Esophagus squamous epithelium (tissue), 5 donors: ENCODE measurements around the gene NLRC5. TPM values are rescaled to one million over a fixed set of nuclear protein-coding genes. Genes with fewer than 3 reads are reported as not detected.
"Not testable (repeated sequence)": the region's sequence is repeated elsewhere in the genome, so short reads cannot be mapped to it uniquely, and the experiment has no call there.

Experiments
- DNase-seq: peaks from one replicate; lab custom pipeline; 2025; lab: John Stamatoyannopoulos, UW
- H3K27ac ChIP-seq, 4 donors: fragments of 200-600 bp; sonication (generic); one replicate each; pipeline ENCODE4 v1.5.1; 2016 to 2019; ENCODE audit warnings: mild to moderate bottlenecking in 1 of 4
- H3K27me3 ChIP-seq, 4 donors: fragments of 200-600 bp; sonication (generic); 1 replicate in 3 of 4; 2 replicates in 1 of 4; pipeline versions ENCODE4 v1.5.1 to v1.6.0; 2017 to 2021; ENCODE audit warnings: antibody characterized with exemption in 1 of 4
- H3K36me3 ChIP-seq, 3 donors: fragments of 200-600 bp; sonication (generic); one replicate each; pipeline ENCODE4 v1.5.1; 2016 to 2019
- H3K4me1 ChIP-seq, 3 donors: fragments of 200-600 bp; sonication (generic); one replicate each; pipeline ENCODE4 v1.5.1; 2017 to 2019
- H3K4me3 ChIP-seq, 4 donors: fragments of 200-600 bp; sonication (generic); 1 replicate in 3 of 4; 2 replicates in 1 of 4; pipeline ENCODE4 v1.5.1; 2016 to 2019; ENCODE audit warnings: mild to moderate bottlenecking in 2 of 4, moderate library complexity in 1 of 4
- H3K9me3 ChIP-seq, 3 donors: fragments of 200-600 bp; sonication (generic); one replicate each; pipeline ENCODE4 v1.5.1; 2016 to 2019
- POLR2A ChIP-seq, 4 donors: fragments of 450-650 bp; IDR thresholded peaks; one replicate each; pipeline ENCODE4 v1.6.1; 2017; ENCODE audit warnings: antibody characterized with exemption in 4 of 4, mild to moderate bottlenecking in 4 of 4, moderate library complexity in 3 of 4
- WGBS, 2 donors: methylation state at CpG; one replicate each; pipeline ENCODE4 v1.1.5; 2018; 5-methylcytosine and 5-hydroxymethylcytosine counted together
- intact Hi-C: fragments of 100-400 bp; cut with DNase I; formaldehyde crosslinking; loops from one replicate; pipeline ENCODE4 v1.15.0; 2022
- total RNA-seq, 4 donors: library from RNA; depleted of rRNA; stranded (reverse); fragments of >200 nt; gene quantifications; one replicate each; pipeline ENCODE4 v1.1.0, GENCODE V29; 2016
- TF ChIP-seq, protein P1 (sequence below), 6 experiments: fragments of 450-650 bp in 4 of 6; fragments of 200-600 bp in 2 of 6; sonication (generic) in 2 of 6; IDR thresholded peaks; one replicate each; pipeline ENCODE4 v1.5.1; 2016 to 2019; ENCODE audit warnings: antibody characterized with exemption in 6 of 6, mild to moderate bottlenecking in 4 of 6, moderate library complexity in 4 of 6
- donor health status: DM: yes; HTN: yes; CAD: no.

Gene NLRC5
- total RNA-seq, 4 donors from 2014 or later = 7.7 to 25.2 (median 14.1) TPM

GRCh38 chr16:56987692-56988091 lies 1.7 kb upstream of the NLRC5 start:
- DNase-seq = no peak
- intact Hi-C loops = no loop called here
- Histone ChIP-seq H3K4me1 (peaks cover 26 to 77% (median 51%) of the 10 kb centered on the region in 3 donors), H3K36me3 (no peaks in the 10 kb centered on the region), H3K4me3 (peak overlapping the region in 1 of 4 donors; percentile 79), H3K27me3 (no peaks in the 10 kb centered on the region), H3K27ac (peak overlapping the region in 2 of 4 donors; percentile 87 to 93), H3K9me3 (no peaks in the 10 kb centered on the region)
- 94 to 100% methylated on average over 1 to 2 of the region's 2 CpGs for WGBS, 2 donors
- no peak for TF ChIP-seq POLR2A (IDR thresholded peaks at IDR 0.05)
- TF ChIP-seq, protein P1, sequence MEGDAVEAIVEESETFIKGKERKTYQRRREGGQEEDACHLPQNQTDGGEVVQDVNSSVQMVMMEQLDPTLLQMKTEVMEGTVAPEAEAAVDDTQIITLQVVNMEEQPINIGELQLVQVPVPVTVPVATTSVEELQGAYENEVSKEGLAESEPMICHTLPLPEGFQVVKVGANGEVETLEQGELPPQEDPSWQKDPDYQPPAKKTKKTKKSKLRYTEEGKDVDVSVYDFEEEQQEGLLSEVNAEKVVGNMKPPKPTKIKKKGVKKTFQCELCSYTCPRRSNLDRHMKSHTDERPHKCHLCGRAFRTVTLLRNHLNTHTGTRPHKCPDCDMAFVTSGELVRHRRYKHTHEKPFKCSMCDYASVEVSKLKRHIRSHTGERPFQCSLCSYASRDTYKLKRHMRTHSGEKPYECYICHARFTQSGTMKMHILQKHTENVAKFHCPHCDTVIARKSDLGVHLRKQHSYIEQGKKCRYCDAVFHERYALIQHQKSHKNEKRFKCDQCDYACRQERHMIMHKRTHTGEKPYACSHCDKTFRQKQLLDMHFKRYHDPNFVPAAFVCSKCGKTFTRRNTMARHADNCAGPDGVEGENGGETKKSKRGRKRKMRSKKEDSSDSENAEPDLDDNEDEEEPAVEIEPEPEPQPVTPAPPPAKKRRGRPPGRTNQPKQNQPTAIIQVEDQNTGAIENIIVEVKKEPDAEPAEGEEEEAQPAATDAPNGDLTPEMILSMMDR (IDR thresholded peaks at IDR 0.05) = no peak

GRCh38 chr16:56988161-56988947 lies 1.0 kb upstream of the NLRC5 start:
- peak in 1 of 4 donors; percentile 9 for TF ChIP-seq POLR2A (IDR thresholded peaks at IDR 0.05)
- TF ChIP-seq, protein P1 (IDR thresholded peaks at IDR 0.05) = no peak
- 51 to 93% methylated on average over 3 to 6 of the region's 6 CpGs for WGBS, 2 donors
- Histone ChIP-seq H3K4me1 (peaks cover 26 to 81% (median 54%) of the 10 kb centered on the region in 3 donors), H3K27ac (peak overlapping the region; percentile 80 to 93 (median 88)), H3K4me3 (peak overlapping the region; percentile 70 to 79 (median 74)), H3K36me3 (no peaks in the 10 kb centered on the region), H3K9me3 (no peaks in the 10 kb centered on the region), H3K27me3 (no peaks in the 10 kb centered on the region)
- intact Hi-C loops = no loop called here
- no peak for DNase-seq

- WGBS, 2 donors = 4 to 7% methylated on average over 7 of the region's 7 CpGs
- intact Hi-C loops = no loop called here
- H3K4me1 ChIP-seq = peaks cover 26 to 87% (median 54%) of the 10 kb centered on the region in 3 donors
- no peaks in the 10 kb centered on the region for H3K9me3 ChIP-seq
- no peak for TF ChIP-seq POLR2A (IDR thresholded peaks at IDR 0.05)
- H3K27ac ChIP-seq = peak overlapping the region; percentile 80 to 93 (median 88)
- no peak for DNase-seq
- no peaks in the 10 kb centered on the region for H3K36me3 ChIP-seq
- H3K4me3 ChIP-seq = peak overlapping the region; percentile 70 to 79 (median 74)
- H3K27me3 ChIP-seq = no peaks in the 10 kb centered on the region
These were observed 631 bp downstream of the NLRC5 start for GRCh38 chr16:56989988-56990387.

DNA sequence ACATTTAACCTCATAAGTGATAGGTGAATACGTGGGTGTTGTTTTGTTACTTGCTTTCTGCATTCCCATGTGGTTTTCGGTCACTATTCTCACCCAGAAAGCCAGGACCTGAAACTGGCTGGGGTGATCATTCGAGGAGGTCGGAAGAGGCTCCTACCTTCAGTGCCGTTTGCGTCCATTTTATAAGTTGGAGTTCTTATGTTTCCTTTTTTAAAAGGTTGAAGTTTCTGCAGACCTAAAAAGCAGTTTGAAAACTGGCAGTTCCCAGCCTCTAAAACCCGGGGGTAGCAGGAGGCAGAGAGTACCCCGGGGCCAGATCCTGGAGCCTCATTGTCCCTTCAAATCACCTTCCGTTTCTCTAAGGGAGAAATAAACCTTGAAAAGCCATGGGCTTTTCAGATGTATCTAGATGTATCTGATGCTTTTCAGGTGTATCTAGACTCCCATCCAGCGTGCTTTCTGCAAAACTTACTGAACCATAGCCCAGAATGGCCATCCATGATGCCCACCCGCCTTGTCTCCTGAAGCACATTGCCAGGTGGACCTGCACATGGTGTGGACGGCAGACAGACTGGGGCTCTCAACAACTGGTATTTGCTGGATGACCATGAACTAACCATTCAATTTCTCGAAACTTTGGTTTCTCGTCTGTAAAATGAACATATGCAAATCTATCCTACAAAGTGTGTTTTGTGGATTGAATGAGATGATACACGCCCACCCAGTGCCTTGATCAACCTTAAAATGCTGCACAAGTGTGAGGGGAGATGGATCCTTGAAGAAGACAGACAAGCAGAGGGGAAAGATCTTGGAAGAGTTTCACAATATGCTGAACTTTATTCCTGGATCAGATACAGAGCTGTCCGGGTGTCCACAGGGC lies 1.3 kb downstream of the NLRC5 start:
- intact Hi-C loops = no loop called here
- WGBS, 2 donors = 52 to 54% methylated on average over 16 of the region's 16 CpGs
- peak overlapping the region in 3 of 4 donors; percentile 87 to 93 (median 89) for H3K27ac ChIP-seq
- H3K36me3 ChIP-seq = no peaks in the 10 kb centered on the region
- TF ChIP-seq, protein P1 (IDR thresholded peaks at IDR 0.05) = no peak
- TF ChIP-seq POLR2A (IDR thresholded peaks at IDR 0.05) = no peak
- DNase-seq = no peak
- H3K9me3 ChIP-seq = no peaks in the 10 kb centered on the region
- no peaks in the 10 kb centered on the region for H3K27me3 ChIP-seq
- peaks cover 23 to 82% (median 47%) of the 10 kb centered on the region in 3 donors for H3K4me1 ChIP-seq
- peak overlapping the region; percentile 70 to 79 (median 74) for H3K4me3 ChIP-seq

DNA sequence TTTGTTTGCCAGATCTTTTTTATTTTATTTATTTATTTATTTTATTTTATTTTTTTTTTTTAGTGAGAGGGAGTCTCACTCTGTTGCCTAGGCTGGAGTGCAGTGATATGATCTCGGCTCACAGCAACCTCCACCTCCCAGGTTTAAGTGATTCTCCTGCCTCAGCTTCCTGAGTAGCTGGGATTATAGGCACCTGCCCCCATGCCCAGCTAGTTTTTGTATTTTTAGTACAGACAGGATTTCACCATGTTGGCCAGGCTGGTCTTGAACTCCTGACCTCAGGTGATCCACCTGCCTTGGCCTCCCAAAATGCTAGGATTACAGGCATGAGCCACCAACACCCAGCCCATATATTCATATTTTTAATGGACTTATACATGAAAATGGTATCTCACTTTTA lies 3.1 kb downstream of the NLRC5 start:
- H3K4me1 ChIP-seq = peaks cover 19 to 65% (median 39%) of the 10 kb centered on the region in 3 donors
- H3K27ac ChIP-seq = peak overlapping the region in 1 of 4 donors; percentile 89
- H3K27me3 ChIP-seq, H3K9me3 ChIP-seq, DNase-seq, H3K4me3 ChIP-seq, intact Hi-C loops, H3K36me3 ChIP-seq: not testable (repeated sequence)
- WGBS, 2 donors = 80 to 93% methylated on average over 1 of the region's 1 CpG
